ENCODE results near the gene SPATA13.
A peak's percentile ranks its signal among the peaks of the same experiment; 100 is the strongest.
"Not testable (repeated sequence)": the region's sequence is repeated elsewhere in the genome, so short reads cannot be mapped to it uniquely, and the experiment has no call there.

The SPATA13 gene

DNA sequence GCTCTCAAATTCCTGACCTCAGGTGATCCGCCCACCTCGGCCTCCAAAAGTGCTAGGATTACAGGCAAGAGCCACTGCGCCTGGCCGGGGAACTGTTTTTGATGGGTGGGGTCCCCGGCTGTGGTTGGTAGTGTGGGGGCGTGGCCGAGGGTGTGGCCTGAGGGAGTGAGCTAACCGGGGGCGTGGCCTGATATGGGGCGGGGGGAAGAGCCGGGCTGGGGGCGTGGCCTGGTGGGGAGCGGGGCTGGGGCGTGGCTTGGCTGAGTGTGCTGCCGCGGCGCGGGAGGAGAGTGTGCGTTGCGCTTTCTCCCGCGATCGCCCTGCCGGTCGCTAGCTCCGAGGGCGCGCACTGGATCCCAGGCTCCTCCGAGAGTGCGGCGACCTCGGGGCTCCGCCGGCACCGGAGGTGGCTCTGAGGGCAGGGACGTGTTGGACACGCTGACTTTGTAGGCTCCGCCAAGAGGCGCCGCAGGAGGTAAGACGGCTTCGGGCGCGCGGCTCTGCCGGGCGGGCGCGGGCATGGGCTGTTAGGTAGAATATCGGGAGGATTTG, at the start of gene SPATA13:
SPATA13 (plus strand) TSS at position 263 of the 552 bp plus-strand sequence. CDS start 62,210 bp downstream, outside the sequence.
- DNase-seq (ENCODE audit: low read depth, low spot score), result no peak

DNA sequence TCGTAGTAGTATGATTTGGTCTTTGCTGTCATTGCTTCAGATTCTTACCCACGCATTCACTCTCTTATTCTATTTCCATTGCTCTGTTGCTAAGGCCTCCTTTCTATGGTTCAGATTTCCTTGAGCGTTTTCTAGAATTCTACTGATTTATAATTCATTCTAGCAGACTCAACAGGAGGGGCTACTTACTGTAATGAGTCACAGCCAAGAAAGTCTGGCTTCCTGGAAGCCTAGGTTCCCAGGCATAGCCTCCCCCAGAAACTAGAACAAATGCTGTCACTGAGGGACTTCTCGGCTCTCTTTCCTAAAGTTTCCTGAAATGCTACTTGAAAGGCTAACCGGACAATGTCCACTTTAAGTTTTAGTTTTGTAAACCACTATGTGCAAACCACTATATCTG, 47.7 kb upstream of the SPATA13 start:
- DNase-seq (ENCODE audit: low read depth, low spot score), result no peak

DNA sequence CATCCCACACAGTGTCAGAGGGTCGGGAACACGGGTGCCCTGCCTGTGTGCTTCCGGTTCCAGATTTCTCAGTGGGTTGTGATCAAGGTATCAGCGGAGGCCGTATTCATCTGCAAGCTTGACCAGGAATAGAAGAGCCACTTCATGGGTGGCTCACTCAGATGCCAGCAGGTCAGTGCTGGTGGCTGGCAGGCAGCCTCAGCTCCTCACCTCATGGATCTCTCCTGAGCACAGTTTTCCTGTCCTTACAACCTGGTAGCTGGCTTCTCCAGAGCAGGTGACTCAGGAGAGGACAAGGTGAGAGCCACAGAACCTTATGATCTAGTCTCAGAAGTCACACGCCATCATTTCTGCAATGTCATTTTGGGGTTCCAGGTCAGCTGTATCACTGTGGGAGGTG, 44.8 kb upstream of the SPATA13 start:
- no peak for DNase-seq (ENCODE audit: low read depth, low spot score)

DNA sequence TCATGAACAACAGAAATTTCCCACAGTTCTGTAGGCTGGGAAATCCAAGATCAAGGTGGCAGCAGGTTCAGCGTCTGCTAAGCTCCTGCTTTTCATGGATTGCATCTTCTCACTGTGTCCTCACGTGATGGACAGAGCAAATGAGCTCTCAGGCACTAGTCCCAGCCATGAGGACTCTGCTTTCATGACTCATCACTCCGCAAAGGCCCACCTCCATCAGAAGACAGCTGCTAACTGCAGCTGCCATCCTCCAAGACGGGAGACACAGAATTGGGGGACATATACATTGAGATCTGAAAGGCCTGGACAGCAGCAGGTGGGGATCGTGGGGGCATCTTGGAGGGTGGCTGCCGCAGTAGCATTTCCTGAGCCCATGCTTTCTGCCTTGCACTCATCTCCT, 44.4 kb upstream of the SPATA13 start:
- DNase-seq (ENCODE audit: low read depth, low spot score), result no peak

DNA sequence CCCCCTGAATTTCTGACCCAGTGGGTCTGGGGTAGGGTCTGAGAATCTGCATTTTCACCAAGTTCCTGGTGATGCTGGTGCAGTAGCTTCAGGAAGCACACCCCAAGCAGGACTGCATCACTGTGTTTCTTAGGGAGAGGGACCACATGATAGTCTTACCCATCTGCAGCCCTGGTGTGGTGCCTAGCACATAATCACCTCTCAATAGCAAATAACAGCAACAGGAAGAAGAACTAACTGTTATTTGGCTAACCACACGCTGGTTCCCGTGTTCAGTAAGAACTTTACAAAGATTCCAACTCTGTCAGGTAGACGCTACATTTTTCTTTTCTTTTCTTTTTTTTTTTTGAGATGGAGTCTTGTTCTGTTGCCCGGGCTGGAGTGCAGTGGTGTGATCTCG, 41.9 kb upstream of the SPATA13 start:
- DNase-seq (ENCODE audit: low read depth, low spot score), result no peak

DNA sequence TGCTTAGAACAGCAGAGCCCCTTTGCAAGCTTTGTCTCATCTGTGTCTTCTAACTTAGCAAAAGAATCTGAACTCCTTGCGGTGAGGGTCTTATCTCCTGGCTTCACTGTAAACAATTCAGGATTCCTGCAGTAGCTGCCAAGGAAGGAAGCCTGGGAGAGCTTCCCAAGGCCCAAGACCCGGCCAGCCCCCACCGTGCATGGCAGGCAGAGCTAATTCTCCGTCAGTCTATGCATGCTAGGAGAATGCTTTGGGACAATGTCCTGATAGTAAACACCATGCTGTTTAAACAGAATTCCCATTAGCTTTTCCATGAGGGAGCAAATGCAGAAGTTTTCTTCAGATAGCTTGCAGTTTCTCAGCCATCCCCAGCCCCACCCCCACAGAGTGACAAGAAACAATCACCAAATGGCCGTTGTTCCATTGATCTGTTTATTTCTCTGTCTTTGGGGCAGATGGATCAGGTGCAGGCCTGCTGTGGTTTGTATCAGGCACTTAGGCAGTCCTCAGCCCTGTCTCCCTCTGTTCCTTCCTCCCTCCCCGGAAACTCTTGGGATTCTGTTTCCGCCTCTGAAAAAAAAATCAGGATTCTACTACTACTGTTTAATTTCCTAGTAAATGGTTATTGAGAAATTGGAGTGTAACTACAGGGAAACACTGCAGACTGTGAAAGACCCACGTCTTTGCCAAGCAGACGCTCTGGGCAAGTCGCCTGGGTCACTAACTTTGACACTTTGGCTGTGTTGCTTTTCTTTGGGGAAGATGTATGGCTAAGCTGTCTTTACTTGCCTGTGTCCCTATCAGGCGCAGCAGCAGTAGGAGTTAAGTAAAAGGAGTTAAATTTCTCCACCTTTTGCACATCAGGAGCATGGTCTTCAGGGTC, 40.7 kb upstream of the SPATA13 start:
- no peak for DNase-seq (ENCODE audit: low read depth, low spot score)

DNA sequence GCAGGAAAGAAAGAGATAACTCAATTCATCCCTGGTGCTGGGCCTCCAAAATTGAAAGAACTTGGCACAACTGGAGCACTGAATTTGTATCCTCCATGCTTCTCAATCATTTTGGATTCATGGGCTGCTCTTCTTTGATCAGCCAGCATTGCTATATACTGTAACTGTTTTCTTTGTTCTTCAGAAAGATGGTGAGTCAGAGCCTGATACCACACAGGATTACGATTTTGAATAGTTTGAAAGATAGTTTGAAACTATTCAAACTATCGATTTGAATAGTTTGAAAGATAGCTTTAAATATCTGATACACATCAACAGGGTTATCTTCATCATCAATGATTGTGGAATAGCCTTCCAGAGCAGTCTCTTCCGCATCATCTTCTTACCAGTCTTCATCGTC, 38.5 kb upstream of the SPATA13 start:
- not testable (repeated sequence) for DNase-seq (ENCODE audit: low read depth, low spot score)

DNA sequence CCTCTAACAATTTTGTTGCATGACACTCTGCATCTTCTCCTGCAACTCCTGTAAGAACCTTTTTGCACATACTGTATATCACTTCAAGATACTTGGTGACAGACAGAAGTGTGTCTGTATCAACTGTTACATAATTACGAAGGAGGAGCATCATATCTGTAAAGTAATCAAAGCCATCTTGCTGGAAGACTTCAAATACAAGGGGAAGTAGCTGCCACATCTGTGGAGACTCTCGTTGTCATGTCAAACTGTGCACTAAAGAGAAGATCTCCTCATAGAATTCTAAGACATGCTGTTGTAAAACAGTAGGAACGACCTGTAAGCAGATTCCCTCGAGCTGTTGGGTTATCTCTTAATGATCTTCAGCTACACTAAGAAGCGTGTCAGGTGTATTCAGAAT, 38.0 kb upstream of the SPATA13 start:
- DNase-seq (ENCODE audit: low read depth, low spot score), result no peak

DNA sequence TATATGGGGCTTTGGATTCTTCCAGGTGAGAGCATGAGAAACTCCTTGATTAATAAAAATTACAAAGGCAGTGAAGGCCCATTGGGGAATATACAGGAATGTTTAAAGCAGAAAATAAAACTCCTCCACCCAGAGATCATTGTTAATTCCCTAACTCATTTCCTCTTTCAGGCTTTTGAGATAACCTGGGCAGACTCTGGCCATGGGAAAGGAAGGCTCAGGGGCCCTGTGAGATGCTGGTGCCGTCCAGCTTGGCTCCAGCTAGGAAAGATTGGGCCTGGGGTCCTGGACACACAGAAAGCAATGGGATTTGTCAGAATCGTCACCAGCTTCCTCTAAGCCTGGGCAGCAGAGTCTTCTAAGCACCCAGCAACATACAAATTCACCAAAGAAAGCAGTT, 36.8 kb upstream of the SPATA13 start:
- DNase-seq (ENCODE audit: low read depth, low spot score), result no peak

DNA sequence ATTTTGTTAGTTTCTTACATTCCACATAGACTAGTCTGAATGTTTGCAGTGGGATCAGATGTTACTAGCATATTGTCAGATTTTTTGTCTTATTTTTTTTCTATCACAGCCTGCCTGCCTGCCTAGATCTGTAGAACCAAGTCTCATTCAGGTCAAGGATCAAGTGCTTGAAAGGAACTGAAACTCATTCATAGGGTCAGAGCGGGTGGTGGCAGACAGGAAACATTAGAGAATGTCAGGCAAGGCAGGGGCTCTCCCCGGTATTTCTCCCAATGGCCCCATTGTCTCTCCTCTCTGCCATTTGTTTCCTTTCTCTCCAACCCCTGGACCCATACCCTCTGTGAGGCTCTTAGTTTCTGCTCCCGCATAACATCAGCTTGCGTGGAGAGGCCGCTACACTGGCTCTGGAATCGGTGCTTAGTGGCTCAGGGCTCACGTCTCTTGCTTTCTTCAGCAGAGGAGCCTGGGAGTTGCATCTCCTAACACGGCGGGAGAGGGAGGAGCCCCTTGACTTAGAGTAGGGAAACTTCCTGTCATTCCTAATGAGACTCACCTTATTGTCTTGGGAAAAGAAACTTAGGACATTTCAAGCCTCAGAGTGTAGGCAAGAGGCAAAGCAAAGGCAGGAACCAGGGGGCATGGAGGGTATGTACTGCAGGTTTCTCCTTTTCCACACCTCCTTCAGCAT, 35.6 kb upstream of the SPATA13 start:
- no peak for DNase-seq (ENCODE audit: low read depth, low spot score)

DNA sequence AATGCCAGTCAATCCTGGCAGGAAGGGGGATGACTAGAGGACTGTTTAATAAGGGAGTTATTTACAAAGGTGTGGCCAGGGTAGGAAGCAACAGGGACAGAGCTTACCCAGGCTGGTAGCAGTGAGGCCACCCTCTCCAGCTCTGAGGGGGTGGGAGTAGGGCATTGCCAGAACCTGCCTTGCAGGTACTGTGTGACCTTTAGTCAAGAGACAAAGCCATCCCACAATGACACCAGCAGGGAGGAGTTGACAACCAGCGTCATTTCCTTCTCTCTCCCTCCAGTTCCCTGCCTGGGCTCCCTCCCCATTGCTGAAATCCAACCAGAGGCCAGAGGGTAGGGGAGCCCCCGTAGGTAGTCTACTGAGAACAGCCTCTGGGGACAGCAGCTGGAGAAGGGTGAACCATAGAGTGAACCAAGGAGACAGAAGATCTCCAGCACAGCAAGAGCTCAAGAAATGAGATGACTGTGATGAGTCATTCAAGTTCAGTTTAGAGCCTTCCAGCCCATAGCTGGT, 33.3 kb upstream of the SPATA13 start:
- peak; percentile 24 for DNase-seq (ENCODE audit: low read depth, low spot score)

DNA sequence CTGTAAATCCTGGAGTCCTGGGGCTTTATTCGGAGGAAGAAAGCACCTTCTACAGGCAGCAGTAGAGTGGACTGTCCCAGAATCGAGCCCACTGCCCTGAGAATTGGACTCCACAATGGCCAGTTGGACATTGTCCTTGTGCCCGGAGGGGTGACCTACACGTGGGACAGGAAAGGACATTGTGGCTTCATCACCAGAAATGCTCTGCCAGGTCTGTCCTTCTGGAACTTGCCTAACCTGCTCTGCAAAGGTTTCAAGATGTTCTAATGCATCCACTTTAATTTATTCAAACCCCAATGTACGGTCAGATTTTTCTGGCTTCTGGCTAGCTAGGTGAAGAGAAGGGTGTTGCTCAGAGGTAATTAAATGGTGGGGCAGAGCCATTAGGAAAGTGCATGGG, 32.4 kb upstream of the SPATA13 start:
- DNase-seq (ENCODE audit: low read depth, low spot score), result no peak

DNA sequence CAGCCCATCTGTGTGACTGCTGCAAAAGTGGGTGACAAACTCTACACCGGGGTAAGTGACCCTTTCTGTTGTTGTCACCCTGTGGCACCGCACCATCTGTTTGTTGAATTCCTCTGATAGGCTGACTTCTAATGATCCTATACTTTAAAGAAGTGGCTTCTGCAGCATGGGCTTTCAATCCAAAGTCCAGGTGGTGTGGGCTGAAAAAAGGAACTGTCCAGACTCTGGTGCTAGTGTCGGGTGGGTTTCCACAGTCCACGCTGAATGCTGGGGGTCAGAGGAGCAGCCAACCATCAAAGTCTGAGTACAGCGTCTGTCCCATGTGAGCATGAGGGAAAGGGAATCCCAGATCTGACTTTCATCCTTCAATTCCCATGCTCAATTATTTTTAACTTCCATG, 31.6 kb upstream of the SPATA13 start:
- DNase-seq (ENCODE audit: low read depth, low spot score), result no peak

DNA sequence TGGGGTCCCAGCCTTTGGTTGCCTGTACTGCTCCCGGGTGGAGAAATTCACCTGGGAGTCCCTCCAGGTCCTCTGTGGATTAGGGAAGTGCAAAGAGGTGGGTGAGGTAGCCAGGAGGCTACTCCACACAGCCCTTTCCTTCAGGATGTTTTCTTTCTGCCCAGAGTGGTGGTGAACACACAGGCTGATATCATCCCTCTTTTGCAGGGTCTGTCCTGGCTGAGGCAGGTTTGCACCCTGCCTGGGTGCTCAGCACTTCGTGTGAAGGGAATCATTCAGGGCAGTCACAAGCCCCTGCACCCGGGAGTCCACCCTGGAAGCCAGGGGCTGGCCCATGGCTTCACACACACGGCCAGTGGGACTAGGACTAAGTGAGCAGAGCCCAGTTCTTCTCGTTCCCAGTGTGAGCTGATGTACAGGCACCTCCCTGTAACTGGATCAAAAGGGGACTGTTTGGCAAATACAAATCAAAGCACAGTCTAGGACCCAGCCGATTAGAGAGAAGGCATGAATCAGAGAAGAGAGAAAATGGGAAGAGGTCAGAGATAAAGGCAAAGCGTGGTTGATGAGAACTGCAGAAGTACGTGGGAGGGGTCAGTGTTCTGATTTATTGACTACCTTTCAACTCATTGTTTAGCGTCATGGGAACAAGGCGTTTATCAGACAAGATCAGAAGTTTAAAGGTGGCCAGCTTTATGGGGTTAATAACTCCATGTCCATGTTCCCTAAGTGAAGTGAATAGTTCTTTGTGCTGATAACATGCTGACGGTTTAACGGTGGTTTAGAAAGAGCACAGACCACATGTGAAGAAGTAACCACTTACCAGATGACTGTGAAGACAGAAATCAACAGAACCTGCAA, 30.4 kb upstream of the SPATA13 start:
- DNase-seq (ENCODE audit: low read depth, low spot score), result no peak

DNA sequence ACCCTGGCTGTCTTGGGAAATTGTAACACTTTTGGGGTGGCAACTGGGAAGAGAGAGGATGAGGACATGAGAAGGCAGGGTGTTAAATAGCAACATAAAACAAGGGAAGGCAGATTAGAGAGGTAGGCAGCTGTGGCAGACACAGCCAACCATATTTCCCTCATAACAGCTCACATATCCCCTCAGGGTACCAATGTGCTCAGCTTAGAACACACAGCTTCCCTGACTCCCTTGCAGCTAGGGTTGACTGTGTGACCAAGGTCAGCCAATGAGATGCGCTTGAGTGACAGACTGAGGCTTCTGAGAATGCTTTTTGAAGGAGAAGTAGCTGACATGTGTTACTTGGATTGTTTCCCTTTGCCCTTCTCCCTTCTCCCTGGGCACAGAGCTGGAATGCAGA, 28.8 kb upstream of the SPATA13 start:
- no peak for DNase-seq (ENCODE audit: low read depth, low spot score)

DNA sequence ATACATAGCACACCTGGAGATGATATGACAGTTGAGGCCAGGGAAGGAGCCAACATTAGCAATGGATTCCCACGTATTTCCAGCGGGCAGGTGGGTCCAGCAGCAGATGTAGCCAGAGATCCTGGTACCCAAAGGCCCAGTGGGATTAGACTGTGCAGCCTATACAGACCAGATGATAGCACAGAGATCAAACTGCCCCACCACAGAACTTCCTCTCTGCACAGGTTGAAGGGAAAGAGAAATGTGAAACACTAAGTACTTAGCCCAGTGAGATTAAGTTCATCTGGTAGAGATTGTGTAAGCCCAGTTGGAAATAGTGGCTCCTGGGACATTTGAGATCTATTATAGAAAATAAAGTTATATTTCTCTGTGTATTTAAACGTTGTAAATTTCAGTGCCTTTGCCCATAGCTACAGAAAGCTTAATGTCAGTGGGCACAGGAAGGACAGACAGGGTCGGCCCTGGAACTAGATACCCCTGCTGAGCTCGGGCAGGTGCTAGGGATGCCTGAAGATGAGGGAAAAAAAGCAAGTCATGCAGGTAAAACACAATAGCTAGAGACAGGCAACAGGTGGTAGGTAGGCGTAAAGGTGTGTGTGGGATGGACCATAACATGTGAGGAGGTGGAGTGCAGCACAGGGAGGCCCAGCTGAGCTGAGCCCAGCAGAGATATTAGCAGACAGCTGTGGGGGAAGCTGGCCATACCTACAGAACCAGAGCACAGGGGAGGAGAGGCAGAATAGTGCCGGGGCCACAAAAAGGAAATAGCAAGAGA, 27.3 kb upstream of the SPATA13 start:
- no peak for DNase-seq (ENCODE audit: low read depth, low spot score)

DNA sequence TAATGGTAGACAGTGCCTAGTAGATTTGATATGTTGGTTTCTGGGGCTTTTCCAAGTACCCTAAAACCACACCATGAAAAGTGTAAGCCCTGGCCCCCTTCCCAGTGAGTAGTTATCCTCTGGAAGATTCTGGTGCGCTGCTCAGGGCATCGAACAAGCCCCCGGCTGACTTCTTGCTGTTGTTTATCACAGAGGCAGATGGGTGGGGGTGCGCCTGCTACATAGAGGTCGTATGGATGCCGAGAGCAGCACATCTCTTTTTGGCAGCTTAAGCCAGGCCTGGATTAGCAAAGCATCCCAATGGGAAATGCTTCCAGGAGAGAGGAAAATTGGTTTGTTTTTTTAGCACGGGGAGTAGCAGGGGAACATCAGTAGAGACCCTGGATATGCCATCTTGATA, 26.3 kb upstream of the SPATA13 start:
- no peak for DNase-seq (ENCODE audit: low read depth, low spot score)

DNA sequence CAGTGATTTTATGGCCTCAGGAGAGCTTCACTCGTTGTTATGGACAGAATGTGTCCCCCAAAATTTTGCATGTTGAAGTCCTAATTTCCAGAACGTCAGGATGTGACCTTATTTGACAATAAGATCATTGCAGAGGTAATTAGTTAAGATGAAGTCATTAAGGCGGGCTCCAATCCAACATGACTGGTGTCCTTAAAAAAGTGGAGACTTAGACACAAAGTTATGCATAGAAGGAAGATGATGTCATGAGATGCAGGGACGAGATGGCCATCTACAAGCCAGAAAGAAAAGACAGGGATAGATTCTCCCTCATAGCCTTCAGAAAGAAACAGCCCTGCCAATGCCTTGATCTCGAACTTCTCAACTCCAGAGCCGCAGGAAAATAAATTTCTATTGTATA, 25.8 kb upstream of the SPATA13 start:
- no peak for DNase-seq (ENCODE audit: low read depth, low spot score)

DNA sequence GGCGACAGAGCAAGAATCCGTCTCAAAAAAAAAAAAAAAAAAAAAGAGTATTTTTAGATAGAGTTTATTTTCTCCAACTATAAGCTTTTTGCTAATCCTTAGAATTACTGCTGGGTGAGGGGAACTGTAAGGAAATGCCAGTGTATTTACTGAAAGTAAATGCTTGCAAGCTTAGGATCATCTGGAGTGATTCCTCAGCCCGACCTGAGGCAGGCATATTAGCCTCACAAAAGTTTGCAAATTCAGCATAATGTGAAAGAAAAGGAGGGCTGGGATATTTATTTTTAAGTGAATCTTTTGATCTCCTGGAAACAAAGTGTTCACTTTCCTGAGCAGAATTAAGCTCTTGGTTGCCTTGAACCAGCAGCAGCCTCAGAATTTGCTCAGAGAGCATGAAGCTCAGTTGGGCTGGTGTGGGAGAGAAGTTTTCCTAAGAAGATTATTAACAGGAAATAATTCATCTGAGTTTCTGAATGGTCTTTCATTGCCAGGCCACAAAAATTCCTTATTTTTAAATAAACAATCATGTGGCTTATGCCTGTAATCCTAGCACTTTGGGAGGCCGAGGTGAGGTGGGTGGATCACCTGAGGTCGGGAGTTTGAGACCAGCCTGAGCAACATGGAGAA, 24.7 kb upstream of the SPATA13 start:
- no peak for DNase-seq (ENCODE audit: low read depth, low spot score)

DNA sequence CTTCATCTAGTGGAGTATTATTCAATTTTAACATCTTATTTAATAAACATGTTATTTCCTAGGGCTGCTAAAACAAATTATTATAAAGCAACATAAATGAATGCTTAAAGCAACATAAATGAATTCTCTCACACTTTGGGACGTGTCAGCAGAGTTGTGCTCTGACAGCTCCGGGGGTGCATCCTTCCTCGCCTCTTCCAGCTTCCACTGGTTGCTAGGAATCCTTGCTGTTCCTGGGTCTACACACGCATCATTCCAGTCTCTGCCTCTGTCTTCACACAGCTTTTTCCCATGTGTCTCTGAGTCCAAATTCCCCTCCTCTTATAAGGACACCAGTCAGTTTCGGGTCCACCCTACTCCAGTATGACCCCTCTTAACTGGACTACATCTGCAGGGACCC, 21.6 kb upstream of the SPATA13 start:
- no peak for DNase-seq (ENCODE audit: low read depth, low spot score)

Data from brain pericyte (primary cell).